Measurements from ENCODE around the gene TMEM239. TPM values are rescaled to one million over a fixed set of nuclear protein-coding genes. Genes with fewer than 3 reads are reported as not detected.

The TMEM239 gene
- total RNA-seq, 1 experiment from 2014 or later: not detected

- no peaks in the 10 kb centered on the region for H3K9me3 Mint-ChIP-seq (ENCODE audit: low read depth, unreplicated experiment)
- no TSS peak for BruUV-seq (replicated peaks)
- H3K4me3 Mint-ChIP-seq (ENCODE audit: low read depth, unreplicated experiment): no peak overlapping the region
- intact Hi-C loops (cut with micrococcal nuclease; ENCODE audit: unreplicated experiment): no loop called here
- no peak for DNase-seq
- peaks cover 20% of the 10 kb centered on the region for H3K4me1 Mint-ChIP-seq (ENCODE audit: low read depth, unreplicated experiment)
- no peak overlapping the region for H3K27ac Mint-ChIP-seq (ENCODE audit: unreplicated experiment)
- peaks cover 11% of the 10 kb centered on the region for H3K36me3 Mint-ChIP-seq (ENCODE audit: insufficient read depth, unreplicated experiment)
- peaks cover 99% of the 10 kb centered on the region for H3K27me3 Mint-ChIP-seq (ENCODE audit: unreplicated experiment)
- TF ChIP-seq CTCF (IDR thresholded peaks at IDR 0.05; ENCODE audit: unreplicated experiment): no peak
- CTCF ChIA-PET: no interaction called here
These were observed 17.9 kb upstream of the TMEM239 start for GRCh38 chr20:2798095-2798805.

GRCh38 chr20:2798814-2799213 is 17.4 kb upstream of the TMEM239 start:
- CTCF ChIA-PET: no interaction called here
- peaks cover 11% of the 10 kb centered on the region for H3K36me3 Mint-ChIP-seq (ENCODE audit: insufficient read depth, unreplicated experiment)

GRCh38 chr20:2799271-2799670 is 16.9 kb upstream of the TMEM239 start:
- intact Hi-C loops (cut with micrococcal nuclease; ENCODE audit: unreplicated experiment): no loop called here
- DNase-seq: no peak
- H3K9me3 Mint-ChIP-seq (ENCODE audit: low read depth, unreplicated experiment): no peaks in the 10 kb centered on the region
- peaks cover 99% of the 10 kb centered on the region for H3K27me3 Mint-ChIP-seq (ENCODE audit: unreplicated experiment)
- CTCF ChIA-PET: no interaction called here
- no peak for TF ChIP-seq CTCF (IDR thresholded peaks at IDR 0.05; ENCODE audit: unreplicated experiment)
- no peak overlapping the region for H3K4me3 Mint-ChIP-seq (ENCODE audit: low read depth, unreplicated experiment)
- peaks cover 10% of the 10 kb centered on the region for H3K36me3 Mint-ChIP-seq (ENCODE audit: insufficient read depth, unreplicated experiment)
- peaks cover 20% of the 10 kb centered on the region for H3K4me1 Mint-ChIP-seq (ENCODE audit: low read depth, unreplicated experiment)
- no TSS peak for BruUV-seq (replicated peaks)
- H3K27ac Mint-ChIP-seq (ENCODE audit: unreplicated experiment): no peak overlapping the region

More at GRCh38 chr20:2798814-2799213, 17.4 kb upstream of the TMEM239 start:
- H3K4me3 Mint-ChIP-seq (ENCODE audit: low read depth, unreplicated experiment): no peak overlapping the region
- no peak overlapping the region for H3K27ac Mint-ChIP-seq (ENCODE audit: unreplicated experiment)
- DNase-seq: no peak
- peaks cover 20% of the 10 kb centered on the region for H3K4me1 Mint-ChIP-seq (ENCODE audit: low read depth, unreplicated experiment)
- peaks cover 99% of the 10 kb centered on the region for H3K27me3 Mint-ChIP-seq (ENCODE audit: unreplicated experiment)
- BruUV-seq (replicated peaks): no TSS peak
- intact Hi-C loops (cut with micrococcal nuclease; ENCODE audit: unreplicated experiment): no loop called here
- TF ChIP-seq CTCF (IDR thresholded peaks at IDR 0.05; ENCODE audit: unreplicated experiment): no peak
- H3K9me3 Mint-ChIP-seq (ENCODE audit: low read depth, unreplicated experiment): no peaks in the 10 kb centered on the region

- Mint-ChIP-seq H3K4me3 (ENCODE audit: low read depth, unreplicated experiment) (peak overlapping the region; percentile 81), H3K36me3 (ENCODE audit: insufficient read depth, unreplicated experiment) (peaks cover 7% of the 10 kb centered on the region), H3K4me1 (ENCODE audit: low read depth, unreplicated experiment) (peaks cover 20% of the 10 kb centered on the region), H3K9me3 (ENCODE audit: low read depth, unreplicated experiment) (no peaks in the 10 kb centered on the region), H3K27me3 (ENCODE audit: unreplicated experiment) (peaks cover 99% of the 10 kb centered on the region), H3K27ac (ENCODE audit: unreplicated experiment) (no peak overlapping the region)
- CTCF ChIA-PET: no interaction called here
- no peak for TF ChIP-seq CTCF (IDR thresholded peaks at IDR 0.05; ENCODE audit: unreplicated experiment)
- no TSS peak for BruUV-seq (replicated peaks)
- intact Hi-C loops (cut with micrococcal nuclease; ENCODE audit: unreplicated experiment): no loop called here
- no peak for DNase-seq
These were observed 16.3 kb upstream of the TMEM239 start for GRCh38 chr20:2799688-2800520.
